GM12878 (cell line): ENCODE measurements around the gene EML3. TPM values are rescaled to one million over a fixed set of nuclear protein-coding genes. Genes with fewer than 3 reads are reported as not detected.

ENCODE experiments used
- ATAC-seq: fragments of 200-7000 bp; cut with Tn5 transposase; 3 replicates; pipeline ENCODE4 v1.9.1; 2020; ENCODE audit warnings: mild to moderate bottlenecking, moderate library complexity
- BruUV-seq: library from RNA; stranded (reverse); fragments of 400-500 nt; replicated peaks from 2 replicates; lab custom pipeline; 2021; lab: Mats Ljungman, UMichigan
- CTCF ChIA-PET: fragments of 300-600 bp; sonication (Branson Sonifier 250); formaldehyde crosslinking; extraction: SDS; loops from one replicate; lab custom pipeline; 2021; ENCODE audit warnings: inconsistent platforms; lab: Yijun Ruan, JAX
- POLR2A ChIA-PET: fragments of 350-600 bp; formaldehyde crosslinking; extraction: SDS; loops from one replicate; lab custom pipeline; 2021; ENCODE audit warnings: inconsistent platforms; lab: Charles Lee
- RAD21 ChIA-PET: fragments of 300-600 bp; sonication (Branson Sonifier 250); formaldehyde crosslinking; loops from one replicate; lab custom pipeline; 2023; ENCODE audit warnings: antibody characterized with exemption; ENCODE audit not compliant: unreplicated experiment; lab: Charles Lee
- SMC1A ChIA-PET: fragments of 300-600 bp; sonication (Branson Sonifier 250); formaldehyde crosslinking; loops from one replicate; lab custom pipeline; 2023; ENCODE audit not compliant: unreplicated experiment, uncharacterized antibody; lab: Charles Lee
- DNase-seq: peaks from one replicate; pipeline ENCODE4 v3.0.0-alpha.2; 2011; ENCODE audit warnings: low read depth, low spot score
- FAIRE-seq: peaks from 3 replicates; lab custom pipeline; 2011; peaks lifted over from hg19 to GRCh38; lab: Jason Lieb, UNC
- H2AFZ ChIP-seq: 2 replicates; pipeline ENCODE4 v1.6.0; 2011; ENCODE audit warnings: low read depth, low read length, control low read depth; ENCODE audit not compliant: control insufficient read depth
- H3K27ac ChIP-seq: 2 replicates; pipeline ENCODE4 v1.5.1; 2011; ENCODE audit warnings: control low read depth; ENCODE audit not compliant: control insufficient read depth, insufficient read depth
- H3K27me3 ChIP-seq, 2 experiments: replicated peaks in 1 of 2; 2 replicates each; pipeline versions ENCODE4 v1.6.0 to v1.6.1; 2011; ENCODE audit warnings: low read length in 1 of 2; ENCODE audit not compliant: control insufficient read depth in 2 of 2, insufficient read depth in 2 of 2
- H3K36me3 ChIP-seq, 2 experiments: 2 replicates each; pipeline ENCODE4 v1.5.1; 2011; ENCODE audit warnings: low read length in 1 of 2; ENCODE audit not compliant: control insufficient read depth in 2 of 2, insufficient read depth in 2 of 2
- H3K4me1 ChIP-seq: 2 replicates; pipeline ENCODE4 v1.6.1; 2011; ENCODE audit warnings: mild to moderate bottlenecking, low read length, moderate library complexity, mixed read lengths; ENCODE audit not compliant: control insufficient read depth, insufficient read depth
- H3K4me2 ChIP-seq: 2 replicates; pipeline ENCODE4 v1.6.0; 2011; ENCODE audit warnings: control low read depth; ENCODE audit not compliant: control insufficient read depth, insufficient read depth
- H3K4me3 ChIP-seq: fragments of 200-600 bp; sonication (generic); 2 replicates; pipeline ENCODE4 v1.5.1; 2016
- H3K79me2 ChIP-seq: 2 replicates; pipeline ENCODE4 v1.6.0; 2011; ENCODE audit warnings: low read length; ENCODE audit not compliant: control insufficient read depth, insufficient read depth
- H3K9ac ChIP-seq: 2 replicates; pipeline ENCODE4 v1.8.0; 2011; ENCODE audit warnings: low read length, control low read depth, mixed read lengths; ENCODE audit not compliant: control insufficient read depth, insufficient read depth
- H3K9me3 ChIP-seq: replicated peaks from 3 replicates; pipeline ENCODE4 v1.5.1; 2011; ENCODE audit warnings: mild to moderate bottlenecking, low read length; ENCODE audit not compliant: control insufficient read depth, insufficient read depth
- H4K20me1 ChIP-seq: 2 replicates; pipeline ENCODE4 v1.6.0; 2011; ENCODE audit not compliant: control insufficient read depth, insufficient read depth
- CBFB ChIP-seq: IDR thresholded peaks from 2 replicates; pipeline ENCODE4 v1.6.1; 2016; ENCODE audit warnings: antibody characterized with exemption, low read depth
- CBX5 ChIP-seq: sonication (generic); IDR thresholded peaks from 2 replicates; pipeline ENCODE4 v1.6.1; 2016; ENCODE audit warnings: low read depth, moderate library complexity, mild to moderate bottlenecking, inconsistent platforms
- JUNB ChIP-seq: IDR thresholded peaks from 2 replicates; pipeline ENCODE4 v1.6.1; 2016; ENCODE audit warnings: antibody characterized with exemption, mild to moderate bottlenecking
- JUND ChIP-seq: IDR thresholded peaks from 2 replicates; pipeline ENCODE4 v1.6.1; 2012; ENCODE audit warnings: low read depth, mild to moderate bottlenecking, low read length, improper control_type of control experiment, moderate library complexity
- LARP7 ChIP-seq: fragments of 450-650 bp; IDR thresholded peaks from 2 replicates; pipeline ENCODE4 v1.6.1; 2017; ENCODE audit warnings: mild to moderate bottlenecking
- NFYB ChIP-seq: IDR thresholded peaks from 2 replicates; pipeline ENCODE4 v1.6.1; 2011; ENCODE audit warnings: low read depth, mild to moderate bottlenecking, low read length, improper control_type of control experiment, moderate library complexity; ENCODE audit not compliant: insufficient read depth
- NR2C1 ChIP-seq: fragments of 450-650 bp; IDR thresholded peaks from 2 replicates; pipeline ENCODE4 v1.6.1; 2017; ENCODE audit warnings: antibody characterized with exemption, mild to moderate bottlenecking, moderate library complexity
- POLR2AphosphoS2 ChIP-seq: IDR thresholded peaks from 2 replicates; pipeline ENCODE4 v1.6.1; 2011; ENCODE audit warnings: low read depth, mild to moderate bottlenecking, low read length, improper control_type of control experiment, moderate library complexity
- RCOR1 ChIP-seq: conservative IDR thresholded peaks from 2 replicates; pipeline ENCODE4 v1.6.1; 2012; ENCODE audit warnings: low read depth, low read length, improper control_type of control experiment
- RUNX3 ChIP-seq: IDR thresholded peaks from 2 replicates; pipeline ENCODE4 v1.6.1; 2012; ENCODE audit warnings: low read length, inconsistent platforms
- SMAD5 ChIP-seq: IDR thresholded peaks from 2 replicates; pipeline ENCODE4 v1.6.1; 2016; ENCODE audit warnings: antibody characterized with exemption, low read depth
- SMC3 ChIP-seq: IDR thresholded peaks from 2 replicates; pipeline ENCODE4 v1.6.1; 2011; ENCODE audit warnings: low read length, improper control_type of control experiment, borderline replicate concordance
- ZNF274 ChIP-seq: IDR thresholded peaks from one replicate; pipeline ENCODE4 v1.8.0; 2011; ENCODE audit not compliant: insufficient read length, insufficient read depth
- ZNF384 ChIP-seq: IDR thresholded peaks from 2 replicates; pipeline ENCODE4 v1.6.1; 2012; ENCODE audit warnings: low read depth, mild to moderate bottlenecking, low read length, improper control_type of control experiment, borderline replicate concordance
- ZZZ3 ChIP-seq: IDR thresholded peaks from 2 replicates; pipeline ENCODE4 v1.6.1; 2011; ENCODE audit warnings: low read depth; ENCODE audit not compliant: control insufficient read depth, insufficient read length
- WGBS: methylation state at CpG from one replicate; pipeline ENCODE4 v1.1.6; 2016; ENCODE audit warnings: low lambda C conversion rate; ENCODE audit not compliant: insufficient replicate concordance, insufficient coverage; ENCODE audit errors: missing lambda C conversion rate; 5-methylcytosine and 5-hydroxymethylcytosine counted together
- in situ Hi-C: fragments of 300-500 bp; cut with MboI; formaldehyde crosslinking; loops from 9 replicates; pipeline ENCODE4 v1.14.3; 2018; ENCODE audit warnings: mixed read lengths
- intact Hi-C: fragments of 100-400 bp; cut with micrococcal nuclease; formaldehyde crosslinking; loops from one replicate; pipeline ENCODE4 v1.14.2; 2022; ENCODE audit not compliant: unreplicated experiment
- polyA plus RNA-seq, 11 experiments: library from polyadenylated mRNA; depleted of rRNA in 4 of 11; unstranded in 6 of 11; stranded (reverse) in 5 of 11; fragments of >200 nt; fragmentation: Nextera tagmentation in 4 of 11; fragmentation: Illumina TruSeq in 1 of 11; extraction: Ambion mirVana in 4 of 11; extraction: Trizol in 1 of 11; gene quantifications; 1 replicate in 1 of 11; 2 replicates in 10 of 11; pipeline versions ENCODE4 v1.2.1 to v1.2.3, GENCODE V29; 2011 to 2016; ENCODE audit warnings: inconsistent platforms in 2 of 11, missing spikeins in 2 of 11, low read depth in 1 of 11
- total RNA-seq, 4 experiments: library from RNA; depleted of rRNA in 3 of 4; stranded (reverse); fragments of >200 nt in 3 of 4; fragmentation: Illumina TruSeq in 1 of 4; extraction: Trizol in 1 of 4; gene quantifications; 2 replicates each; pipeline versions ENCODE4 v1.2.1 to v1.2.3, GENCODE V29; 2013 to 2021

Gene EML3
- total and polyA plus RNA-seq, 10 of the 15 experiments (the other 5 are each of a cell fraction or from before 2014, with no cell fraction given) = 0.58 to 82.5 (median 24.8) TPM

DNA sequence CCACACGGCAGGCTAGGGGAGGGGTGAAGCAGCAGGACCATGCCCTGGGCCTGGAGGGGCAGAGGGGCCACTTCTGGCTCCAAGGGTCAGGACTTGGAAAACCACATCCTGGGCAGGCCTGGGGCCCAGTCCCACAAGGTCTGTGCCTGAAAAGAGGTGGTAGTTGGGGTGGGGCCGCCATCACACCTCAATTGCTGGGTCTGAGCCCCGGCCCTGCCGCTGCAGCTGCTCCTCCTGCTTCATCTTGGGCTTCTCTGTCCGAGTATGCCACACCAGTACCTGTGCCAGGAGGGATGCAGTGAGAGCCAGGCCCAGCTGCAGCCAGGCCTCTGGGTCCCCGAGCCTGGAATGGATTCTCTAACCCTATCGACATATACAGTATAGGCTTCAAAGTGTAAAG, 2.9 kb upstream of the EML3 start:
- TF ChIP-seq NFYB = no peak
- no peak for TF ChIP-seq LARP7
- TF ChIP-seq ZZZ3 = no peak
- TF ChIP-seq SMC3 = no peak
- TF ChIP-seq SMAD5 = no peak
- TF ChIP-seq CBFB = no peak
- TF ChIP-seq NR2C1 = no peak
- no peak for TF ChIP-seq ZNF274
- no peak for TF ChIP-seq JUNB
- no peak for TF ChIP-seq ZNF384
- TF ChIP-seq RUNX3 = no peak
- no peak for TF ChIP-seq POLR2AphosphoS2
- no peak for TF ChIP-seq CBX5
- no peak for TF ChIP-seq RCOR1
- TF ChIP-seq JUND = no peak
- Histone ChIP-seq H3K79me2 (peaks cover 16% of the 10 kb centered on the region), H3K4me1 (peaks cover 11% of the 10 kb centered on the region), H3K27ac (no peak overlapping the region), H4K20me1 (no peaks in the 10 kb centered on the region), H3K36me3 (no peaks in the 10 kb centered on the region; a peak in 2 of 4 replicates), H2AFZ (no peak overlapping the region), H3K9ac (no peak overlapping the region), H3K9me3 (no peaks in the 10 kb centered on the region), H3K4me2 (no peak overlapping the region), H3K27me3 (no peaks in the 10 kb centered on the region), H3K4me3 (no peak overlapping the region)
- WGBS = 65% methylated on average over 7 of the region's 7 CpGs
- ChIA-PET CTCF (no interaction called here), SMC1A (no interaction called here), POLR2A (no interaction called here), RAD21 (no interaction called here)
- in situ Hi-C loops = no loop called here
- DNase-seq (no peak), ATAC-seq (no peak), FAIRE-seq (no peak)
- BruUV-seq = no TSS peak
- intact Hi-C loops = no loop called here
